IPS-NIHi11 (cell line): ENCODE measurements around the gene TNP1.

Experiments
- DNase-seq: peaks from one replicate; pipeline ENCODE4 v3.0.0; 2012; ENCODE audit warnings: mixed read lengths, low spot score

The TNP1 gene

DNA sequence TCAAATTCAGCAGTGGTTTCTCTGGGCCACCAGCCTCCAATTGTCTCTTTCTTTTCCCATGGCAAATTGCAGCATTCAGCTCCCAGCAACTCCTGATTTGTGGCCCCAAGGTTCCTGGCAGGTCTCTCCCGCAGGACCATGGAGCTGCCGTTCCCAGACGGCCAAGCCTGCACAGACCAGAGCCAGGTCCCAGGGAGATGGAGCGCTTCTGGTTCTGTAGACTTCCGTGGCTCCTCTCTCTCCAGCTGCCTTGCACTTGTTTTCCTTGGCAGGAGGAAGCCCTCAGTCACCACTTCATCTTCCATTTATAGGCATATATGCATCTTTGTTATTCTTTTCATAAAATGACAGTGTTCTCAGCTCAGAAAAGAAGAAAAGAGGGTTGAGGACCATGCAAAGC is 21.7 kb downstream of the TNP1 start:
- no peak for DNase-seq

DNA sequence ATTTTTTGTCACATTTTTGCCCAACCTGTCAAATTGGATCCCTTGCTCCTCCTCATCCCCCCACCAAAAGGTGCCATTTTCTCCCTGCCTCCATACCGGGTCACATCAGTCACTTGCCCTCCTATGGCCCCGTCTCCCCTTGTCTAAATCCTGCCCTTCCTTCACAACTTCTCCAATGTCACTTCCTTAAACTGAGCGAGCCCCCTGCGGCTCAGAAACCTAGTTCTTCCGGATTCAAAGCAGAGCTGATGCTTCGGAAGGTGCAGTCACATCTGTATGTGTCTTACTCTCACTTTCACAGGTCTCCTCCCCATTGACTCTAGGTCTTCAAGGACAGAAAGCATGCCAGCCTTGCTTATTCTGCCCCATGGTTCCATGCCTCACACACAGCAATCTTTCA is 22.1 kb downstream of the TNP1 start:
- no peak for DNase-seq

DNA sequence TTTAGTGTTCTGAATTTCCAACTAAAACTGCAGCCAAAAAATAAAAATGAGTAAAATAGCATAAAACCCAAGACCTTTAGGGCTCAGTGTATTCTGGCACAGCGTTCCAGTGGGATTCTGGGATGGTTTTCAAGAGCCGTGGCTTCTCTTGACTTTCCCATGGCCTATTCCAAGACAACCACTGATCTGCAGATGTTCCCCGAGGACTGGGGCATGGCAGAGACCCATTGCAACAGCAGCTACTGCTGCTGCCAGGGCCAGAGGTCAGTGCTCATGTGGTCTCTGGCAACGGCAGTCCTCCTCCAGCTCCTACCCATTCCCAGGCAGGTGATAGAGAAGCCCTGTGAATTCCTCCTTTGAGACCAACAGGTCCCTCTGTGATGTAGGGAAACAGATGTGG is 26.8 kb downstream of the TNP1 start:
- no peak for DNase-seq

DNA sequence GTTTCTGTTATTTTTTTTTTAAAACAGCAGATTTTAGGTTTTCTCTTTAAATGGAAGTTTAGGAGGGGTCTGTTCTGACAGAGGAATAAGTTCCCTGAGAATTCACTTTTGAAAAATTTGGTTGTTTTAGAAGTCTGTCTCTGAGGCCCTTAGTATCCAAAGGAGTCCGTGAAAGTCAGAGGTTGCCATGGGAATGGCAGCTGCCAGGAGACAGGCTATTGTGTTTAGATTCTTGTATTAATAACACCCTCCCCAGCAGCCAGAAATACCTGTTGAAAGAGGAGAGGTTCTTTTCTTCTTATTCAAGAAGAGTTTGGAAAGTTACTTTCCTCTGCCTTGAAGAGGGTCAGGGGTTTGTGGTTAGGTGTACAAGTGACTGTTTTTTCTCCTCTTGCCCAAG is 29.5 kb downstream of the TNP1 start:
- peak; percentile 33 for DNase-seq

DNA sequence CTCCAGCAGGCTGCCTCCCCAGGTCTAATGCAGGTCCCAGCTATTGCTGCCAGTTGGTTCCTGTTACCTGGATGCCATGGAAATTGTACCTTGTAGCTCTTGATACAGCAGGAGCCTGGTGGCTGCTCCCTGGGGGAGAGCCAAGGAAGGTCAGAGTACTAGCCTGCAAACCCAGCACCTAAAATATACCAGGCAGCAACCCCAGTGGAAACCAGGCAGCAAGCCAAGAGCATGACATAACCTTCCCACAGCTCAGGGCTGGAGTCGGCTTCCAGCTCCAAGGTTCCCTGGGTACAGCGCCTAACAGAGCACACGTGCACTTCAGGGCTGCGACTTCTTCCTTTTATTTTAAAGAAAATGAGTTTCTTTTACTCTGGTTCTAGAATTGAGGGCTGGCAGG is 30.3 kb downstream of the TNP1 start:
- peak; percentile 52 for DNase-seq

DNA sequence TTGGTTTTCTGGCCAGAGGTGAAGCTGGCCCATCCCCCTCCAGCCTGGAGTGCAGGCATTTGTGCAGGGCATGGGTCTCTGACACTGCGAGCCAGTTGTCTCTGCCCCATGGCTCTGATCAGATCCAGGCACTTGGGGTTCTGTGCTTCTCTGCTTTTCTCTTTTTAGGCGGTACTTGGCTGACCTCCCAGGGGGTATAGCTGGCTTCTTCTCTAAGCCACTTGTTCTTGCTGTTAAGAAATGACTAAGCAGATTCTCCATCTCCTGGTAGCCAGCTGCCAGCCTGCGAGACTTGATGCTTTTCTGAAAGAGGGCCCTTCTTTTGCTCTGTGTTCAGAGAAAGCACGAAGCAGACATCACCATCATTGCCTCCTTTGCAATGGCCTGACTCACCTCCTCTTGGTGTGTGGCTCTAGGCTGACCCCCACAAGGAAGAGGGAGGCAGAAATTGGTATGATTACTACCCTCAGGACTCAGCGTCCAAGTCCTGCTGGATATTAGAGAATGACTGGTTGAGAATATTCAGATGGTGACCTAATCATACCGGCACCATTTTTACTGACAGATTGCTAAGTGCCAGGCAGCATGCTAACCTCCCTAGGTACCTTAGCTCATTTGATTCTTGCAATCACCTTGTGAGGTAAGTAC is 32.7 kb downstream of the TNP1 start:
- no peak for DNase-seq

DNA sequence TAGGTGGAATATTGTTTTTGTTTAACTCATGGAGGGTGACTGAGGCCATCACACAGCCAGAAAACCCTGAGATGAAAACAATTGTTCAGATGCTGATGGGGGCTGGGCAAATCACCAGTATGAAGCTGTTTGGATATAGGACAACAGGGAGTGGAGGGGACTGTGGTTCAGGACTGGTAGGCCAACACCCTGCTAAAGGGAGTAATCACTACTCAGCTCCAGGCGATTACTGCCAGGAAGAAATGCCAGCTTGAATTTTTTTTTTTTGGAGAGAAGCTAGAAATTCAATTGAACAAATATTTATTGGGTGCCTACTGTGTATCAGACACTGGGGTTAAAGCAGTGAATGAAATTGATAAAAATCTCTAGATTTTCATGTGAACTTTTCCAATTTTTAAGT is 37.4 kb downstream of the TNP1 start:
- no peak for DNase-seq

DNA sequence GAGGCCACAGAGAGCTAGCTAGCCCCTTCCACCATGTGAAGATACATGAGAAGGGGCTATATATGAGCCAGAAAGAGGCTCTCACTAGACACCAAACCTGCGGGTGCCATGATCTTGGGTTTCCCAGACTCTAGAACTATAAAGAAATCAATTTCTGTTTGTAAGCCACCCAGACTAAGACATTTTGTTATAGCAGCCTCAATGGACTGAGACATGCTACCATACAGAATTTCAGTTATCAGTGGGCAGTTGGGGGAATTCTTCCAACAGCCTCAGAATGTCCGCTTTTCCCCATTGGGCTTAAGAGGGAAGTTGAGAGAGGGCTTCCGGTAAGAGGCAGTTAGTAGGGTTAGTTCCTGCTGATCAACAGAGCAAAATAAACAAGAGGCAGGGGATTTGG is 39.2 kb downstream of the TNP1 start:
- no peak for DNase-seq

DNA sequence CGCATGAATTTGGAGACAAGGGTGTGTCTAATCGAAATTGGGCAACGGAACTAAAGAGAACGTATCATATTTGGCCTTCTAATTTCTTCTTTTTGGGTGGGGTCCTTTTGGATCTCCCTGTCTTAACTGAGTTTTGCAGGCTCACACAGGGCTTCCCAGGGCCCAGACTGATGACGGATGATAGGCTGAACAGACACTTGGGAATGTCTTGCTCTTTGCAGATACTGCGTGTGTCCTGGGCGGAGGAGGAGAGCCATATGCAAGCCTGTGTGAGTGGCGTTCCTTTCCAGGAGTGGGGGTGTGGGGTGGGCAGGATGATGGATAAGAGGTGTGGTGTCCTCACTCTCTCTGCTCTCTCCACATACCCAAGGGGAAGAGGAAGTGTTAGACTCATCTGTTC is 40.1 kb downstream of the TNP1 start:
- DNase-seq: no peak

DNA sequence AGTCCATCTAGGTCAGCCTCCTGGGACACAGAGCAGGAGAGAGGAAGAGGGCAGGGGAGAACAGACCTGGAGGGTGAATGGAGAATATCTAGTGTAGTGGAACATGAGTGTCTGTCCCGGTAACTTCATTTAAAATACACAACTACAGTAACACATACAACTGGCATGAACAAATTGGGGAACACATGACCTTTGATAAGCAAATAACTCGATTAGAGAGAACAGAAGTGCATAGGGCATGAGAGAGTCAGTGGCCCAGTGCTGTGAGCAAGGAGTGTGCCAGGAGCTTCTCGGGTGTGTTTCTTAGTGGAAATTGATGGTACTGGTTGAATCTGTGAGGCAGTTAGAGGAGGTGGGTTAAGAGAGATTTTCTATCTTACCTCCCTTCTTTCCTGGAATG is 40.8 kb downstream of the TNP1 start:
- no peak for DNase-seq

DNA sequence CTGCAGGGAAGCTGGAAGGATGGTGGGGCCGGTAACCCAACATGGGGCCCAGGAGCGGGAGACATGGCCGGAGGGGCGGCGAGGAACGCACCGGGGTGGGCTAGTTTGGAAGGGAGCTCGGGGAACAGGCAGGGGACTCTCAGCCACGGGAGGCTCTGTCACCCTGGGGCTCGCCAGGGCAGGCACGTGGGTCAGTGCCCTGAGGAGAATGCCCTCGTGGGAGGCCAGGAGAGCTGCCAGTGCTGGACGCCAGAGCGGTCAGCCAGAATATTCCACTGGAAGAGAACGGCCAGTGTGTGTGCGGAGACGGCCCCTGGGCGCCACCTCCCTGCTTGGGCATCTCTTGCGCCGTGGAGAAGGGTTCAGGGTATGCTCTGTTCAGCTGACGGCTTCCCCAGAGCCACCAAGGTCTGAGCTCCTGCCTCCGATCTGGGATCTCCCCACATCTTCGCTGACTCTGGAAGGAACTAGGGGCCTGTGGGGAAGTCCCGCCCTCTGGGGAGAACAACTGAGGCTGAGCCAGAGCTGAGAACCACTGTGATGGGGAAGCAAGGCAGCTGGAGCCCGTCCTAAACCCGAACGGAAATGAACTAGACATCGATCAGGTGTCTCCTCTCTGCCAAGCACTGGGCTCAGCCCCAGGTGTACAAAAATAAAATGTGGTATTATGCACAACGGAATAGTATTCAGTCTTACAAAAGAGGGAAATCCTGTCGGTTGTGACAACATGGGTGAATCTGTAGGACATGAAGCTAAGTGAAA is 49.3 kb downstream of the TNP1 start:
- DNase-seq: no peak
